SK-N-SH treated with all-trans-retinoic acid at 6 μM for 48 hours (cell line): ENCODE data around the gene NUP98.
"Not testable (repeated sequence)": the region's sequence is repeated elsewhere in the genome, so short reads cannot be mapped to it uniquely, and the experiment has no call there.

ENCODE experiments used
- ATAC-seq: fragments of 200-7000 bp; cut with Tn5 transposase; 3 replicates; pipeline ENCODE4 v1.9.1; 2020; ENCODE audit warnings: mild to moderate bottlenecking, moderate library complexity
- ARNTL ChIP-seq: fragments of 450-650 bp; formaldehyde crosslinking; IDR thresholded peaks from 2 replicates; pipeline ENCODE4 v1.5.0; 2020; ENCODE audit warnings: low read depth, mild to moderate bottlenecking, moderate library complexity, borderline replicate concordance
- BACH2 ChIP-seq: fragments of 250-450 bp; sonication (Bioruptor Pico); IDR thresholded peaks from 2 replicates; pipeline ENCODE4 v1.9.0; 2021; ENCODE audit warnings: mild to moderate bottlenecking, borderline replicate concordance
- CSDC2 ChIP-seq: fragments of 250-450 bp; sonication (Bioruptor Pico); IDR thresholded peaks from 2 replicates; pipeline ENCODE4 v1.5.0; 2020; ENCODE audit warnings: mild to moderate bottlenecking, moderate library complexity
- ESRRG ChIP-seq: fragments of 250-450 bp; sonication (Bioruptor Pico); IDR thresholded peaks from 2 replicates; pipeline ENCODE4 v1.6.1; 2021; ENCODE audit warnings: mild to moderate bottlenecking
- GLIS3 ChIP-seq: fragments of 250-450 bp; sonication (Bioruptor Pico); IDR thresholded peaks from 2 replicates; pipeline ENCODE4 v1.5.0; 2020; ENCODE audit warnings: mild to moderate bottlenecking, moderate library complexity
- ISL1 ChIP-seq: fragments of 250-450 bp; sonication (Bioruptor Pico); IDR thresholded peaks from 2 replicates; pipeline ENCODE4 v2.1.2; 2022; ENCODE audit warnings: mild to moderate bottlenecking, moderate library complexity
- OSR1 ChIP-seq: fragments of 250-450 bp; sonication (Bioruptor Pico); IDR thresholded peaks from 2 replicates; pipeline ENCODE4 v1.8.0; 2022; ENCODE audit warnings: moderate library complexity, mild to moderate bottlenecking, inconsistent platforms
- PPARA ChIP-seq: fragments of 250-450 bp; sonication (Bioruptor Pico); IDR thresholded peaks from 2 replicates; pipeline ENCODE4 v1.5.0; 2020; ENCODE audit warnings: mild to moderate bottlenecking, borderline replicate concordance
- RARB ChIP-seq: fragments of 250-450 bp; sonication (Bioruptor Pico); IDR thresholded peaks from 2 replicates; pipeline ENCODE4 v1.8.0; 2021; ENCODE audit warnings: mild to moderate bottlenecking, moderate library complexity
- SNAI2 ChIP-seq: fragments of 250-450 bp; sonication (Bioruptor Pico); IDR thresholded peaks from 2 replicates; pipeline ENCODE4 v1.5.0; 2020; ENCODE audit warnings: mild to moderate bottlenecking, moderate library complexity
- TCF4 ChIP-seq: fragments of 250-450 bp; sonication (Bioruptor Pico); IDR thresholded peaks from 2 replicates; pipeline ENCODE4 v1.8.0; 2021; ENCODE audit warnings: mild to moderate bottlenecking, moderate library complexity, borderline replicate concordance
- TOX ChIP-seq: fragments of 250-450 bp; sonication (Bioruptor Pico); IDR thresholded peaks from 2 replicates; pipeline ENCODE4 v1.8.0; 2021; ENCODE audit warnings: mild to moderate bottlenecking, moderate library complexity, borderline replicate concordance
- ZC3H10 ChIP-seq: fragments of 250-450 bp; sonication (Bioruptor Pico); IDR thresholded peaks from 2 replicates; pipeline ENCODE4 v1.5.1; 2021; ENCODE audit warnings: mild to moderate bottlenecking, moderate library complexity
- ZFP3 ChIP-seq: fragments of 250-450 bp; sonication (Bioruptor Pico); IDR thresholded peaks from 2 replicates; pipeline ENCODE4 v1.5.0; 2020; ENCODE audit warnings: mild to moderate bottlenecking, moderate library complexity
- ZFP30 ChIP-seq: fragments of 450-650 bp; formaldehyde crosslinking; IDR thresholded peaks from 2 replicates; pipeline ENCODE4 v1.5.0; 2022; ENCODE audit warnings: mild to moderate bottlenecking, moderate library complexity
- ZNF565 ChIP-seq: fragments of 450-650 bp; formaldehyde crosslinking; conservative IDR thresholded peaks from 2 replicates; pipeline ENCODE4 v1.5.0; 2020; ENCODE audit warnings: low read depth, mild to moderate bottlenecking, moderate library complexity
- ZNF70 ChIP-seq: fragments of 450-650 bp; formaldehyde crosslinking; IDR thresholded peaks from 2 replicates; pipeline ENCODE4 v1.5.0; 2020; ENCODE audit warnings: mild to moderate bottlenecking, moderate library complexity
- ZNF8 ChIP-seq: fragments of 450-650 bp; formaldehyde crosslinking; IDR thresholded peaks from 2 replicates; pipeline ENCODE4 v1.5.0; 2020; ENCODE audit warnings: mild to moderate bottlenecking, moderate library complexity
- TF ChIP-seq, protein P1 (sequence below): fragments of 250-450 bp; sonication (Bioruptor Pico); IDR thresholded peaks from 2 replicates; pipeline ENCODE4 v1.5.0; 2020; ENCODE audit warnings: mild to moderate bottlenecking, moderate library complexity
- TF ChIP-seq, protein P2 (sequence below): fragments of 250-450 bp; sonication (Bioruptor Pico); IDR thresholded peaks from 2 replicates; pipeline ENCODE4 v1.8.0; 2021; ENCODE audit warnings: low read depth, mild to moderate bottlenecking, moderate library complexity, borderline replicate concordance
- TF ChIP-seq, protein P3 (sequence below): fragments of 250-450 bp; sonication (Bioruptor Pico); IDR thresholded peaks from 2 replicates; pipeline ENCODE4 v1.5.1; 2020; ENCODE audit warnings: low read depth, mild to moderate bottlenecking, moderate library complexity
- TF ChIP-seq, protein P4 (sequence below): fragments of 250-450 bp; sonication (Bioruptor Pico); IDR thresholded peaks from 2 replicates; pipeline ENCODE4 v1.8.0; 2020; ENCODE audit warnings: mild to moderate bottlenecking, moderate library complexity, borderline replicate concordance

NUP98 gene

DNA sequence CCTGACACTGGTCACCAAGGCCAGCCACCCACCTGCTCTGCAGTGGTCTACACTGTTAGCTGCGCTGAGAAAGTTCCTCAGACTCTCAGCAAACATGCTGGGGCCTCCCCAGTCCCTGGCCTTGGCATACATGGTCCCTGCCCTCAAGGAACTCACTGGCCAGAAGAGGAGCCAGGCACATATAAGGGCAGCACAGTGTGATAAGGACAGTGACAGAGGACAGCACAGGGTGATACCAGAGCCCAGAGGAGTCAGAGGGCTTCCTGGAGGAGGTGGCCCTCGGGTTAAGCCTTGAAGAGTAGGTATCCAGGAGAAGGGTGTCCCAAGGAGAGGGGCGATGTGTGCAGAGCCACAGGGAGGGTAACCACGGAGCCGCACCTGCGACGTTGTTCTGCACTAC is 151.8 kb downstream of the NUP98 start:
- TF ChIP-seq, protein P1, sequence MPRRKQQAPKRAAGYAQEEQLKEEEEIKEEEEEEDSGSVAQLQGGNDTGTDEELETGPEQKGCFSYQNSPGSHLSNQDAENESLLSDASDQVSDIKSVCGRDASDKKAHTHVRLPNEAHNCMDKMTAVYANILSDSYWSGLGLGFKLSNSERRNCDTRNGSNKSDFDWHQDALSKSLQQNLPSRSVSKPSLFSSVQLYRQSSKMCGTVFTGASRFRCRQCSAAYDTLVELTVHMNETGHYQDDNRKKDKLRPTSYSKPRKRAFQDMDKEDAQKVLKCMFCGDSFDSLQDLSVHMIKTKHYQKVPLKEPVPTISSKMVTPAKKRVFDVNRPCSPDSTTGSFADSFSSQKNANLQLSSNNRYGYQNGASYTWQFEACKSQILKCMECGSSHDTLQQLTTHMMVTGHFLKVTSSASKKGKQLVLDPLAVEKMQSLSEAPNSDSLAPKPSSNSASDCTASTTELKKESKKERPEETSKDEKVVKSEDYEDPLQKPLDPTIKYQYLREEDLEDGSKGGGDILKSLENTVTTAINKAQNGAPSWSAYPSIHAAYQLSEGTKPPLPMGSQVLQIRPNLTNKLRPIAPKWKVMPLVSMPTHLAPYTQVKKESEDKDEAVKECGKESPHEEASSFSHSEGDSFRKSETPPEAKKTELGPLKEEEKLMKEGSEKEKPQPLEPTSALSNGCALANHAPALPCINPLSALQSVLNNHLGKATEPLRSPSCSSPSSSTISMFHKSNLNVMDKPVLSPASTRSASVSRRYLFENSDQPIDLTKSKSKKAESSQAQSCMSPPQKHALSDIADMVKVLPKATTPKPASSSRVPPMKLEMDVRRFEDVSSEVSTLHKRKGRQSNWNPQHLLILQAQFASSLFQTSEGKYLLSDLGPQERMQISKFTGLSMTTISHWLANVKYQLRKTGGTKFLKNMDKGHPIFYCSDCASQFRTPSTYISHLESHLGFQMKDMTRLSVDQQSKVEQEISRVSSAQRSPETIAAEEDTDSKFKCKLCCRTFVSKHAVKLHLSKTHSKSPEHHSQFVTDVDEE = no peak
- no peak for TF ChIP-seq ZNF565 (CRISPR knock-in tag)
- TF ChIP-seq, protein P2, sequence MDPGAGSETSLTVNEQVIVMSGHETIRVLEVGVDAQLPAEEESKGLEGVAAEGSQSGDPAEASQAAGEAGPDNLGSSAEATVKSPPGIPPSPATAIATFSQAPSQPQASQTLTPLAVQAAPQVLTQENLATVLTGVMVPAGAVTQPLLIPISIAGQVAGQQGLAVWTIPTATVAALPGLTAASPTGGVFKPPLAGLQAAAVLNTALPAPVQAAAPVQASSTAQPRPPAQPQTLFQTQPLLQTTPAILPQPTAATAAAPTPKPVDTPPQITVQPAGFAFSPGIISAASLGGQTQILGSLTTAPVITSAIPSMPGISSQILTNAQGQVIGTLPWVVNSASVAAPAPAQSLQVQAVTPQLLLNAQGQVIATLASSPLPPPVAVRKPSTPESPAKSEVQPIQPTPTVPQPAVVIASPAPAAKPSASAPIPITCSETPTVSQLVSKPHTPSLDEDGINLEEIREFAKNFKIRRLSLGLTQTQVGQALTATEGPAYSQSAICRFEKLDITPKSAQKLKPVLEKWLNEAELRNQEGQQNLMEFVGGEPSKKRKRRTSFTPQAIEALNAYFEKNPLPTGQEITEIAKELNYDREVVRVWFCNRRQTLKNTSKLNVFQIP = no peak
- TF ChIP-seq ARNTL = no peak
- TF ChIP-seq PPARA = no peak
- TF ChIP-seq ESRRG (CRISPR knock-in tag) = no peak
- no peak for TF ChIP-seq OSR1 (CRISPR knock-in tag)
- no peak for TF ChIP-seq ZNF8 (CRISPR knock-in tag)
- TF ChIP-seq BACH2 = no peak
- no peak for TF ChIP-seq TOX (CRISPR knock-in tag)
- TF ChIP-seq TCF4 (CRISPR knock-in tag) = no peak
- TF ChIP-seq ISL1 (CRISPR knock-in tag) = no peak
- TF ChIP-seq GLIS3 (CRISPR knock-in tag) = no peak
- no peak for TF ChIP-seq ZFP3
- no peak for TF ChIP-seq RARB (CRISPR knock-in tag)
- TF ChIP-seq CSDC2 (CRISPR knock-in tag) = no peak
- TF ChIP-seq, protein P3, sequence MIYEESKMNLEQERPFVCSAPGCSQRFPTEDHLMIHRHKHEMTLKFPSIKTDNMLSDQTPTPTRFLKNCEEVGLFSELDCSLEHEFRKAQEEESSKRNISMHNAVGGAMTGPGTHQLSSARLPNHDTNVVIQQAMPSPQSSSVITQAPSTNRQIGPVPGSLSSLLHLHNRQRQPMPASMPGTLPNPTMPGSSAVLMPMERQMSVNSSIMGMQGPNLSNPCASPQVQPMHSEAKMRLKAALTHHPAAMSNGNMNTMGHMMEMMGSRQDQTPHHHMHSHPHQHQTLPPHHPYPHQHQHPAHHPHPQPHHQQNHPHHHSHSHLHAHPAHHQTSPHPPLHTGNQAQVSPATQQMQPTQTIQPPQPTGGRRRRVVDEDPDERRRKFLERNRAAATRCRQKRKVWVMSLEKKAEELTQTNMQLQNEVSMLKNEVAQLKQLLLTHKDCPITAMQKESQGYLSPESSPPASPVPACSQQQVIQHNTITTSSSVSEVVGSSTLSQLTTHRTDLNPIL (CRISPR knock-in tag) = no peak
- TF ChIP-seq SNAI2 (CRISPR knock-in tag) = no peak
- no peak for TF ChIP-seq ZFP30
- no peak for TF ChIP-seq ZNF70
- TF ChIP-seq, all 23 proteins: peak for 0
- no peak for ATAC-seq

DNA sequence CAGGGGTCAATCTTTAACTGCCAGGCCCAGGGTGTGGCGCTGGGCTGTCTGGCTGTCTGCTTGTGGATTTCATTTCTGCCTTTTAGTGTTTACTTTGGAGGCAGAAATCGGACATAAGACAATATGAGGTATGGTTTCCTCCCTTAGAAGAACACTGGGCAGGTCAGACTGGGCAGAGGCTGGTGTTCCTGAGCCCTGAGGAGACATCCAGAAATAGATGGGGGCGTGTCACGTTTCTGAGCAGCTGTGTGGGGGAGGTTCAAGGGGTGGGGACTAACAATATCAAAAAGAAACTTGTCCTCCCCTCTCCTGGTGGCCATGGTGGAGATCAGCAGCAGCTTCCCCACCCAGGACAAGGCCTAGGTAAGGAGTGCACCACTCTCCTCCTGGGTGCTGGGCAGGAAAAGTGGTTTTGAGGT is 152.5 kb downstream of the NUP98 start, which contains the start of gene ART1:
Gene ART1 (plus strand): TSS at position 312 of the 419 bp plus-strand sequence. CDS start 14,086 bp downstream, outside the sequence.
- no peak for TF ChIP-seq OSR1 (CRISPR knock-in tag)
- no peak for TF ChIP-seq GLIS3 (CRISPR knock-in tag)
- TF ChIP-seq BACH2 = no peak
- no peak for TF ChIP-seq ZNF70
- TF ChIP-seq PPARA = no peak
- no peak for TF ChIP-seq RARB (CRISPR knock-in tag)
- TF ChIP-seq, protein P2 = no peak
- no peak for ATAC-seq

DNA sequence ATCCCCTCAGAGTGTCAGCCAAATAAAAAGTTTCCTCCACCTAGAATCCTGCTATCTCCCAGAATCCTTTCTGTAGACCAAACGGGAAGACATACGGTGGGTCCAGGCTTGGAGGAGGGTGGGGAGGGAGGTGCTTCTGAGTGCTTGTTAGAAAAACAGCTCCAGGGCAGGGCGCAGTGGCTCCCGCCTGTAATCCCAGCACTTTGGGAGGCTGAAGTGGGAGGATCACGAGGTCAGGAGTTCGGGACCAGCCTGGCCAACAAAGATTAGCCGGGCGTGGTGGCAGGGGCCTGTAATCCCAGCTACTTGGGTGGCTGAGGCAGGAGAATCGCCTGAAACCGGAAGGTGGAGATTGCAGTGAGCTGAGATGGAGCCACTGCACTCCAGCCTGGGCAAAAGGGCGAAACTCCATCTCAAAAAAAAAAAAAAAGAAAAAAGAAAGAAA is 154.2 kb downstream of the NUP98 start:
- ATAC-seq = not testable (repeated sequence)

DNA sequence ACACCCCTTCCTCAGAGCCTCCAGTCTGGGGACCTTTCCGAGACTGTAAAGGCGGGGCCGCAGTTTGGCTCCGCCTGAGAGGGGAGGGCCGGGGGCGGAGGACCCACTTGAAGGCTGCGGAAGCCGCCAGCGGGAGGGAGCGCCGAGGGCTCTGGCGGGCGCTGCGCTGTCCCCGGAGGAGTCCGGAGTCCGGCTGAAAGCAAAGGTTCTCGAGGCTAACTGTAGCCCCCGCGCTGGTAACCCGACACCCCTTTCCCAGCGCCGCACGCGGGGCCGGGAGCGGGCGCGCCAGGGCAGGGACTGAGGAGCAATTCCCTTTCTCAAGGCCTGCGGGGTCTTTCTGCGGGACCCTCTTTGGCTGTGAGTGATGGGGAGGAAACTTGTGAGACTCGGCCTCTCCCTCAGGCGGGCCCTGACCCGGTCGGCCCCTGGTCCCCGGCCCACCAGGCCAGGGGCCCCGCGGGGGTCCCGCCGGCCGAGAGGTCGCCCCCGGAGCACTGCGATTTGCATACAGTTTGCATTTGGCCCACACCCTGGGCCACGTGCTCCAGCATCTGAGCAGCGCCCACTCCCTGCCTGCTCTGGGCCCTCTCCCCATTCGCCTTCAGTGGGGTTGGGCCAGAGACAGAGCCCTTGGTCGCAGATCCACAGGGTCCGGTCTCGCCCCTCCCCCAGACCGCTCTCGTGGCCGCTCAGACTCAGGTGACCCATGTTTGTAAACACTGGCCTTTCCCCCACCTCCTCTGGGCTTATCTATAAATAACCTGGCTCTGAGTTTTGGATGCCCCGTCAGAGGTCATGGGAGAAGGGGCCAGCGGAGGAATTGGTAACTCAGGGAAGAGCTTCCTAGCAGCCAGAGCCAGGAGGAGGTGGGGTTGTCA is 155.0 kb downstream of the NUP98 start:
- peak; percentile 95 for ATAC-seq
- no peak for TF ChIP-seq ZC3H10 (CRISPR knock-in tag)
- TF ChIP-seq CSDC2 (CRISPR knock-in tag) = no peak
- TF ChIP-seq BACH2 = no peak
- no peak for TF ChIP-seq ZFP3
- no peak for TF ChIP-seq ESRRG (CRISPR knock-in tag)
- TF ChIP-seq, protein P4, sequence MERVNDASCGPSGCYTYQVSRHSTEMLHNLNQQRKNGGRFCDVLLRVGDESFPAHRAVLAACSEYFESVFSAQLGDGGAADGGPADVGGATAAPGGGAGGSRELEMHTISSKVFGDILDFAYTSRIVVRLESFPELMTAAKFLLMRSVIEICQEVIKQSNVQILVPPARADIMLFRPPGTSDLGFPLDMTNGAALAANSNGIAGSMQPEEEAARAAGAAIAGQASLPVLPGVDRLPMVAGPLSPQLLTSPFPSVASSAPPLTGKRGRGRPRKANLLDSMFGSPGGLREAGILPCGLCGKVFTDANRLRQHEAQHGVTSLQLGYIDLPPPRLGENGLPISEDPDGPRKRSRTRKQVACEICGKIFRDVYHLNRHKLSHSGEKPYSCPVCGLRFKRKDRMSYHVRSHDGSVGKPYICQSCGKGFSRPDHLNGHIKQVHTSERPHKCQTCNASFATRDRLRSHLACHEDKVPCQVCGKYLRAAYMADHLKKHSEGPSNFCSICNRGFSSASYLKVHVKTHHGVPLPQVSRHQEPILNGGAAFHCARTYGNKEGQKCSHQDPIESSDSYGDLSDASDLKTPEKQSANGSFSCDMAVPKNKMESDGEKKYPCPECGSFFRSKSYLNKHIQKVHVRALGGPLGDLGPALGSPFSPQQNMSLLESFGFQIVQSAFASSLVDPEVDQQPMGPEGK (CRISPR knock-in tag) = no peak
- TF ChIP-seq, protein P3 (CRISPR knock-in tag) = no peak
- no peak for TF ChIP-seq ISL1 (CRISPR knock-in tag)
- no peak for TF ChIP-seq PPARA
- TF ChIP-seq ZFP30 = no peak
- TF ChIP-seq ZNF8 (CRISPR knock-in tag) = no peak
- no peak for TF ChIP-seq ARNTL
- TF ChIP-seq OSR1 (CRISPR knock-in tag) = no peak
- TF ChIP-seq SNAI2 (CRISPR knock-in tag) = no peak
- TF ChIP-seq, protein P2 = no peak
